Activated CD4-positive, alpha-beta T cell treated with anti-CD3 and anti-CD28 coated beads for 4 hours (primary cell): ENCODE measurements around the gene TRAF3IP1.

Experiments
- DNase-seq, 2 donors: peaks; one replicate each; pipeline ENCODE4 v3.0.0-alpha.2; 2020

Gene TRAF3IP1

GRCh38 chr2:238413368-238413767, 93.0 kb downstream of the TRAF3IP1 start:
- no peak for DNase-seq

GRCh38 chr2:238415036-238415764, 94.9 kb downstream of the TRAF3IP1 start:
- DNase-seq: no peak

- no peak for DNase-seq
These were observed 95.6 kb downstream of the TRAF3IP1 start for GRCh38 chr2:238415893-238416292.

- no peak for DNase-seq
These were observed 98.1 kb downstream of the TRAF3IP1 start for GRCh38 chr2:238418196-238418998.

GRCh38 chr2:238418999-238419546, 98.8 kb downstream of the TRAF3IP1 start:
- DNase-seq: no peak

GRCh38 chr2:238420442-238420841, 100.1 kb downstream of the TRAF3IP1 start:
- no peak for DNase-seq

- no peak for DNase-seq
These were observed 100.8 kb downstream of the TRAF3IP1 start for GRCh38 chr2:238420878-238421694.

GRCh38 chr2:238421695-238422035, 101.3 kb downstream of the TRAF3IP1 start:
- DNase-seq: no peak

GRCh38 chr2:238422285-238422684, 102.0 kb downstream of the TRAF3IP1 start:
- no peak for DNase-seq

GRCh38 chr2:238422940-238423339, 102.6 kb downstream of the TRAF3IP1 start:
- DNase-seq: no peak

- no peak for DNase-seq
These were observed 103.4 kb downstream of the TRAF3IP1 start for GRCh38 chr2:238423561-238424312.

GRCh38 chr2:238424313-238424700, 104.0 kb downstream of the TRAF3IP1 start:
- DNase-seq: no peak

GRCh38 chr2:238425505-238425978, 105.2 kb downstream of the TRAF3IP1 start:
- DNase-seq: no peak

GRCh38 chr2:238425979-238426567, 105.8 kb downstream of the TRAF3IP1 start:
- DNase-seq: peak in 1 of 2 donors; percentile 10

- peak; percentile 78 to 81 for DNase-seq
These were observed 106.5 kb downstream of the TRAF3IP1 start, which contains the start of gene ASB1 for GRCh38 chr2:238426568-238427434. Gene ASB1, plus strand, starts transcription at chr2:238426927. Its CDS starts 144 bp downstream, at chr2:238427071.

GRCh38 chr2:238427435-238428162, 107.3 kb downstream of the TRAF3IP1 start:
- no peak for DNase-seq

- DNase-seq: no peak
These were observed 108.5 kb downstream of the TRAF3IP1 start for GRCh38 chr2:238428866-238429265.

GRCh38 chr2:238430781-238431180, 110.5 kb downstream of the TRAF3IP1 start:
- DNase-seq: no peak

- DNase-seq: no peak
These were observed 111.1 kb downstream of the TRAF3IP1 start for GRCh38 chr2:238431456-238431855.
